HG03354 (cell line): ENCODE results near the gene DDB1.

Experiments
- ATAC-seq: cut with Tn5 transposase; IDR thresholded peaks from one replicate; pipeline ENCODE4 v1.9.1; 2021; ENCODE audit warnings: mild to moderate bottlenecking; ENCODE audit not compliant: unreplicated experiment, poor library complexity, severe bottlenecking

The DDB1 gene

GRCh38 chr11:61332797-61333549 is at the start of gene DDB1, which contains the start of gene TKFC:
Gene DDB1, minus strand, starts transcription at chr11:61333105. Its CDS starts 137 bp downstream, at chr11:61332968.
Gene TKFC, plus strand, starts transcription at chr11:61333228. Its CDS starts 1,501 bp downstream, at chr11:61334729.
- peak; percentile 88 for ATAC-seq

GRCh38 chr11:61380884-61381283 is 48.0 kb upstream of the DDB1 start:
- no peak for ATAC-seq

GRCh38 chr11:61378713-61379313 is 45.9 kb upstream of the DDB1 start:
- ATAC-seq, result no peak

GRCh38 chr11:61377461-61378160 is 44.7 kb upstream of the DDB1 start:
- no peak for ATAC-seq

- ATAC-seq, result no peak
Measured at GRCh38 chr11:61375761-61376108, 42.8 kb upstream of the DDB1 start.

GRCh38 chr11:61372659-61373420 is 39.9 kb upstream of the DDB1 start:
- no peak for ATAC-seq

- ATAC-seq, result no peak
Measured at GRCh38 chr11:61370349-61371005, 37.6 kb upstream of the DDB1 start.

GRCh38 chr11:61369372-61370348 is 36.8 kb upstream of the DDB1 start:
- no peak for ATAC-seq

- ATAC-seq, result no peak
Measured at GRCh38 chr11:61368646-61369045, 35.7 kb upstream of the DDB1 start.

GRCh38 chr11:61367406-61367805 is 34.5 kb upstream of the DDB1 start:
- no peak for ATAC-seq

- no peak for ATAC-seq
Measured at GRCh38 chr11:61364012-61364675, 31.2 kb upstream of the DDB1 start.

- ATAC-seq, result peak; percentile 9
Measured at GRCh38 chr11:61362542-61362875, 29.6 kb upstream of the DDB1 start.

GRCh38 chr11:61361741-61362541 is 29.0 kb upstream of the DDB1 start, which contains the start of the genes CYB561A3 and TMEM138:
Gene CYB561A3, minus strand, starts transcription at chr11:61361882. Its CDS starts 5,169 bp downstream, at chr11:61356713.
Gene TMEM138, plus strand, starts transcription at chr11:61362374. Its CDS starts 2,017 bp downstream, at chr11:61364391.
- ATAC-seq, result peak; percentile 90

GRCh38 chr11:61361237-61361740 is 28.4 kb upstream of the DDB1 start:
- ATAC-seq, result no peak

- ATAC-seq, result no peak
Measured at GRCh38 chr11:61359516-61359915, 26.6 kb upstream of the DDB1 start.

GRCh38 chr11:61358566-61358965 is 25.7 kb upstream of the DDB1 start:
- ATAC-seq, result no peak

GRCh38 chr11:61357894-61358239 is 25.0 kb upstream of the DDB1 start:
- no peak for ATAC-seq
